Activated CD8-positive, alpha-beta memory T cell treated with anti-CD3 and anti-CD28 coated beads, Interleukin-2, amount 50 U/mL, for 4 hours (primary cell): Measurements from ENCODE around the gene NTM.

ENCODE experiments used
- DNase-seq: peaks from one replicate; pipeline ENCODE4 v3.0.0-alpha.2; 2020

The NTM gene

GRCh38 chr11:132137289-132137980, 767.0 kb downstream of the NTM start:
- DNase-seq: no peak

- no peak for DNase-seq
Observed at GRCh38 chr11:132137981-132138313, 767.5 kb downstream of the NTM start.

DNA sequence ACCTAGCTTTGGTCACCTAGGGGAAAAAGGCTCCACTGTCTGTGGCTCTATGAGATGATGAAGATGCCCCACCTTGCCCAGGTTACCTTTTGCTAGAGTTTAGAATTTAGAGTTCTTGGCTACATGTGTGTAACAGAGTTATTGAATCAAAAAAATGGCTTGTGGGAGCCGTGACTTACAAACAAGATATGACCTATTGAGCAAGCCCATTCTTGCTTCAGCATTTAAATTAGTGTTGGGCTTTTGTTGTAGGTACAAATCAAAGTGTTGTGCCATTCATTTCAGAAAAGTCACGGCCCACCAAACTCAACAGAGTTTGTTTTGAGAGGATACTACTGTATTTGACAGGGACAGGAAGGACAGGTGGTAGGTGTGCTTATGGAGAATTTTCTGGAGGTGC, 768.8 kb downstream of the NTM start:
- no peak for DNase-seq

- no peak for DNase-seq
Observed at GRCh38 chr11:132140056-132140455, 769.6 kb downstream of the NTM start.

DNA sequence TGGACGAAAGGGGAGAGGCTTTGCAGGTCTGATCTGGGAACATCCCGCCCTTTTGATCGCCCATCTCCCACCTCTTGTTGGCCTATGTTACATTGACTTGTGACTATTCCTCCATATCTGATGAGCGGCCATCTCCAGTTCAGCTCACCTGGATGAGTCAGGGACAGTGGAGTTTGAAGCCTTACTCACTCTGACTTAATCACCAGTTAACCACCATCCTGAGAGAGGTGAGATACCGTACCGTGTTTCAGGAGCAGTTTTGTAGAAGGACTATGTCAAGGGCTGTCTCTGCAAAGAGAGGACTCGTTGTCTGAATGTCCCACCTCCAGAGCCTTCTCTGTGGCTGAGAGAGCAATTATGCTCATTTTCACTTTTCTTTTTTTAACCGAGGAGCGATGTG, 771.7 kb downstream of the NTM start:
- DNase-seq: no peak

DNA sequence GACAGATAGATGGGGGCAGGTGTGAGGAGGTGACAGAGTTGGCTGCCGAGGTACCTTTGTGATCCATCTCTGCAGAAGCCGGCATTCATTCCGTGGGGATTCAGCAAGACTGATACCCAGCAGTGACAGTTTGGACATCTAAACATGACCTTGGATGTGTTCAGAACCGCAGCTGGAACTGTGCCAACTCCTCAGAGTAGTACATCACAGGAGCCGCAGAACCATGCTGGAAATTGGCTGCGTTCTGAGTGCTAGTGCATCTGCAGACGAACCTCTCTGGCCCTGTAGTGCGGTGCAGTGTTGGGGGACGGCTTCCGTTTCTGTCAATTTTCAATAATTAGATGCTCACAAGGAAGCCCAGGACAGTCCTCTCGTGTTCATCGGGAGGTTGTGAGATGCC, 772.1 kb downstream of the NTM start:
- DNase-seq: no peak

- no peak for DNase-seq
Observed at GRCh38 chr11:132147464-132147863, 777.0 kb downstream of the NTM start.

DNA sequence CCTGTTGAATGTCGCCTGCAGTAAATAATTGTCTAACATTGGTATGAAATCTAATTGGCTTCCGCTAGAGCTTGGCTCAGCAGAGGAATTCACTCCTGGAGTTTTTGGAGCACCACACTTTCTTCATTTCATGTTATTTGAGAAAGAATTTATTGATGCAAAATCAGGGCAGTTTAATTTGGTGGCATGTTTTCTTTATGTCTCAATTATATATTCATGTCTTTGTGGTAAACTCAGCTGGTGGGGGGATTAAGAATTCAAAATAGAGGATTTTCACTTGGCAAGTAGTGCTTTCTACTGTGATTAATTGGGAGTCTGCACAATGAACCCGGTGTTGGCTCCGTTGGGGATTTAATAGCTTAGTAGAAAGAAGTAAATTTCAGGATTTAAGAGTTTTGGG, 784.4 kb downstream of the NTM start:
- DNase-seq: no peak

- no peak for DNase-seq
Observed at GRCh38 chr11:132158091-132158490, 787.7 kb downstream of the NTM start.

GRCh38 chr11:132158696-132159095, 788.3 kb downstream of the NTM start:
- no peak for DNase-seq

DNA sequence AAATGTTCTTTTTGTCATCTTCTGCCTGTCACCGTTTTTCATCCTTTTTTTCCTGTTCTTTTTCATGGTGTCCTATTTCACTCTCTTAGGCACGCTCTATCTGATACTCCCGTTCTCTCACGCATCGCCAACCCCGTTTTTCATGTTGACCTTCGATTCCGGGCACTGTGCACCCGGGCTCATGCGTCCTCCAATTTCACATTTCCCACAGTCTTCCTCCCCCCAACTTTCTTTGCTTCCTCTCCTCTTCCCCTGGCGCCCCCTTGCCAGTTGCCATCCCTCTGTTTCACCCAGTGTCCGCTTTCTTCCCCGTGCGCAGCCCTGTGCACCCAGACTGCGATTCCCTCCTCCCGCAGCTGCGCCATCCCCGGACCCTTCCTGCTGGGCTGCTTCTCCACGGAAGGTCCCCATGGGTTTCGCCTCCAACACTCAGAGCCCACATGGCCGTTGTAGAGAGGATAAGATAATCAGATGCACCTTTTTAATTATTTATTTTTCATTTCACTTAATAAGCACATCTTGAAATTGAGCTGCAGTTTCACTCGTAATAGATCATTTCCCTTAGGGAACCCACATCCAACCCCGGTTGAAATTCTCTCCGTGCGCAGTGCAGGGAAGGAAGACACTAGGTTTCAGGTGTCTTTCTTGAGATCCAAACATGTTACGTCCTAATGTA, 791.1 kb downstream of the NTM start:
- no peak for DNase-seq

GRCh38 chr11:132168344-132168981, 798.0 kb downstream of the NTM start:
- no peak for DNase-seq

- DNase-seq: no peak
Observed at GRCh38 chr11:132171031-132171430, 800.6 kb downstream of the NTM start.

DNA sequence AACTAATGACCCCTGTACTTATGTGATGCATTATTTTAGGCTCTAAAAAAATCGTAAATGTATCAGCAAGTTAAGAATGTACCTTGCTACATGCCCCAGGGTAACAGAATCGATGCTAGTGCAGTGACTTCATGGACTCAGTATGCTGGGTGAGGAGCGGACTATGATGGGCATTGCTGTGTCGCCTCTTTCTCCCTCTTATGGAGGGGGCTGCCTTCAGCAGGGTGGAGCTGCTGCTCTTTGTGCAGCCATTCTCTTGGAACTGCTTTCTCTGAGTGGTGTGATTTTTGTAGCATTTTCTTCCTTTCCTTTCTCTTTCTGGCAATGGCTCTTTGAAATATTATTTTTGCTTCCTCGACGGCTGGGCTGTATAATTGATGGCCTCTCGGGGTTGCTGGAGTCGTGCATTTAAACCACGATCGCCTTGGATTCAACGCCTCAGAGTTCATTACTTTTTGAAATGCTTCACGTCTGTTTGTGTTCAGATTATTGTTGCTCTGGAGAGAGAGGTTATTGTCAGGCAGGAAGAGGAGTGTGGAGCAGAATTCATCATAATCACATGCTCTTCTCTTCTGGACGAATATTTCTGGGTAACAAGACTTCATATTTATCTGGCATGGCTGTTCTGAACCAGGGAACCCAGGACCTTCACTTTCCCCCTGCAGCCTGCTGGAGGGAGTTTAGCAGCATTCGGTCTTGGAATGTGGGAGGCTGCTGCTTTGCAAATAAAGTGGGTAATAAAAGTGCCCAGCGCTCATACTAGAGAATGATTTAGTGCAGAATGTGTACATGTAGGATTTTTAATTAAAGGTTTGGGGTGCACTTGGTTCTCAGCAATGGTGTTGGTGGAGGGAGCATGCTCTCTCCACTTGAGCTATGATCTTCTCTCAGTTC, 804.2 kb downstream of the NTM start:
- DNase-seq: no peak

- no peak for DNase-seq
Observed at GRCh38 chr11:132177106-132177505, 806.7 kb downstream of the NTM start.

- no peak for DNase-seq
Observed at GRCh38 chr11:132184079-132184478, 813.7 kb downstream of the NTM start.

DNA sequence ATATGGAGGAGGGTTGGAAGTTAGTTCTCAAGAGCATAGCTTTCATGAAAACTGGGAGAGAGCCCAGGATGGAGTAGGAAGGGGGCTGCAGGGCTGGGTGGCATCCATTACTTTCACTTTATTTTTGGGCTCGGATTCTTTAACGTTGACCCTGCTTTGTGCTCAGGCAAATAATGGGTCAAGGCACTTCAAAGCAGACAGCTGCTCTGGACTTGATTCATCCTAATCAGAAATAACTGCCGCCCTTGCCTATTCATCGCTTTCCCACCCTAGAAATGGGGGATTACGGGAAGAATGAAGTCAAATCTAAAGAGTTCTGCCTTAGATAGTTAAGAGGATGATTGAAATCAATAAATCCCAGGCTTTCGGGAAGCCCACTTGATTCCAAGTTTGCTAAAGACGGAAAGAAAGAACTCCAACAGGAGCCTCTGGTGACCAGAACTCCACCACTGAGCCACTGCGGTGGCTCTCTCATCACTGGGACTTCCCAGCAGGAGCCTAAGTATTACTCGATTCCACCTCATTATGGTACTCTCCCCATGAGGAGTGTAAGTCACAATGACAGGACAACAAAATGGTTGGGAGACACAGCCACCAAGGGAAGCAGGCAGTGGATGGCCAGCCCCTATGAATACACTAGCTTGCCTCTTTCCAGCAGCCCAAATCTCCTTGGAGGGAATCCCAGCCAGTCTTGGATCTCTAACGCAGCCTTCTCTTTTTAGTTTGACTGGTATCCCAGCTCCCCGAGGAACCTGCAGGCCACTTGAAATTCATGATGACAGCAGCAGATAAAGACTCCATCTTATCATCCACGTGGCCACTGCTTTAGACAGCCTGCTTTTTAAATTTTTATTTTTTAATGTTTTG, 815.5 kb downstream of the NTM start:
- no peak for DNase-seq

DNA sequence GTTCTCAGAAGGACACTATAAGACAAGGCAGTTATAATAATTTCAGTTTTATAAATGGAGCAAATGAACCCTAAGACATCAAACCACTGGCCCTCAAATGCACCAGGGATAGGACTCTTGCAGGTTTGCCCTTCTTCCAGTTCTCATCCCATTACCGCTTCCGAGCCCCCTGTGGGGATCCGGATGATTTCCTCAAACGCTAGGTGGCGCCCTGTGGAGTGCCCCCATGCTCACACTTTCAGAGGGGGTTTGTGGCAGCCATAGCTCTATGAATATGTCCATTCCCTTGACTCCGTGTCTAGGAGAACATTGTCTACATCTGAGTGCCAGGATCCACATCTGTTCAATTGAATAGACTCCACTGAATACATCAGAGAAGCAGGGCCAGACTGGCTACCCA, 816.3 kb downstream of the NTM start:
- no peak for DNase-seq

DNA sequence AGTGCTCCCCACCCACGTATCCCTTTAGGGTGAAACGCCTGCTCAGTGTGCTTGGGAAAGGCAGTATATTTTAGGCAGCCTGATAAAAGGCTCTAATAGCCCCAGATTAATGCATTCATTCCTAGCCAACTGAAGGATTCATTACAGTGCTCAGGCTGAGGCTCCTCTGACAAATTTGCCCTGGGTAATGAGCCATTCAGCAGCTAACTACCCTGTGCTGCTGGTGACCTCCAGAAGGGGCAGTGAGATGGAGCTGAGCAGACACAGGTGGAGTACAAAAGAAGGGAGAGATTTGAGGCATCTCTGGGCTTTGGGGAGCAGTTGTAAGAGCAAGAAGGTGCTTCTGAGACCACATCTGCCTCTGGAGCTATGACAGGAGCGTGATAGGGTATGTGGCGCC, 817.0 kb downstream of the NTM start:
- no peak for DNase-seq

GRCh38 chr11:132187814-132188213, 817.4 kb downstream of the NTM start:
- DNase-seq: no peak

GRCh38 chr11:132196928-132197327, 826.5 kb downstream of the NTM start:
- DNase-seq: no peak

DNA sequence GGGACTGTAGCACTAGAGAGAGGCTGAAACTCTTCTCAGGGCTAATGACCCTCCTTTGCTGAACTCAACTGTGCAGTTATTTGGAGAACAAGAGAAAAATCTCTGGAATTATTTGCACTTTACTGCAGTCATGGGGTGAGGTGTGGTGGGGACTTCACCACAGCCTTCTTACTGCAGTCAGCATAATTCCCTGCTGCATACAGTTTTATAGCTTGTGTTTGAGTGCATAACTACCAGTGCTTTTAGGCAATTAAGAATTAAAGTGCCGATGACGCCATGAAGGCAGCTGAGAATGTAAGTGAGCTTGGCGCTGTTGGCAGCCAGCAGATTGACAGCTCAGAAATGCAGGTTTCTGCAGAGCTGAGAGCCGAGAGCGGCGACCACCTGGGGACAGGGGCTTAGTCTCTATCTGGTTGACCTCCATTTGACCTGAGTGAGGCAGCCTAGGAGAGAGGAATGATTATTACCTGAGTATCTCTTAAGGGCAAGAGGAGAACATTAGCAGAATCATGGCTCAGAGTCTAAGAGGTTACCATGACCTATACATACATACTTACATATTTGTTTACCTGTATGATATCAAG, 830.0 kb downstream of the NTM start:
- DNase-seq: no peak
